Left lung (tissue), 10 donors: ENCODE measurements around the gene ANKRD13B. TPM values are rescaled to one million over a fixed set of nuclear protein-coding genes. Genes with fewer than 3 reads are reported as not detected.

Experiments used
- ATAC-seq: fragments of 200-7000 bp; cut with Tn5 transposase; one replicate; pipeline ENCODE4 v1.9.1; 2020; ENCODE audit warnings: moderate library complexity
- DNase-seq, 4 donors: peaks; one replicate each; pipeline ENCODE4 v3.0.0-alpha.2; 2013 to 2020
- H3K27ac ChIP-seq, 2 donors: fragments of 200-600 bp; sonication (generic) in 1 of 2; one replicate each; pipeline versions ENCODE4 v1.5.0 to v1.8.0; 2020 to 2021
- H3K27me3 ChIP-seq, 2 donors: fragments of 200-600 bp; sonication (generic) in 1 of 2; one replicate each; pipeline versions ENCODE4 v1.5.0 to v1.8.0; 2020 to 2021
- H3K36me3 ChIP-seq, 2 donors: fragments of 200-600 bp; sonication (generic) in 1 of 2; one replicate each; pipeline versions ENCODE4 v1.5.0 to v1.8.0; 2020 to 2021
- H3K4me1 ChIP-seq, 2 donors: fragments of 200-600 bp; one replicate each; pipeline ENCODE4 v1.8.0; 2021
- H3K4me3 ChIP-seq, 2 donors: fragments of 200-600 bp; sonication (generic) in 1 of 2; one replicate each; pipeline versions ENCODE4 v1.5.0 to v1.8.0; 2020 to 2021; ENCODE audit warnings: mild to moderate bottlenecking in 1 of 2
- H3K9me3 ChIP-seq, 2 donors: fragments of 200-600 bp; sonication (generic) in 1 of 2; one replicate each; pipeline versions ENCODE4 v1.5.0 to v1.8.0; 2020 to 2021
- CTCF ChIP-seq, 2 donors: fragments of 200-600 bp; sonication (generic) in 1 of 2; IDR thresholded peaks; one replicate each; pipeline versions ENCODE4 v1.5.0 to v1.8.0; 2021; ENCODE audit warnings: antibody characterized with exemption in 2 of 2
- intact Hi-C, 2 donors: fragments of 100-400 bp; cut with DNase I; formaldehyde crosslinking; loops; one replicate each; pipeline versions ENCODE4 v1.11.2 to v1.14.2; 2022
- polyA plus RNA-seq, 6 donors: library from polyadenylated mRNA; unstranded; fragments of 120-200 nt; gene quantifications; one replicate each; pipeline ENCODE4 v1.2.1, GENCODE V29; 2013; ENCODE audit not compliant: insufficient read length in 6 of 6
- total RNA-seq, 2 donors: library from RNA; stranded (reverse); fragmentation: NEBNext Ultra II Directional; extraction: Animal tissue kit (Norgen Biotek cat#: 25700); gene quantifications; one replicate each; pipeline ENCODE4 v1.2.1, GENCODE V29; 2021
- donor health status: DM: no; HTN: yes; CAD: no.
- donor health status: DM: no; HTN: no; CAD: no.

Gene ANKRD13B
- total and polyA plus RNA-seq, 8 donors: 7.7 to 14.3 (median 9.5) TPM

GRCh38 chr17:29595943-29596774 is 3.2 kb downstream of the ANKRD13B start:
- H3K9me3 ChIP-seq: no peaks in the 10 kb centered on the region
- H3K4me3 ChIP-seq: no peak overlapping the region
- ATAC-seq (no peak), DNase-seq (no peak)
- peaks cover 14 to 29% of the 10 kb centered on the region in 2 donors for H3K4me1 ChIP-seq
- H3K27ac ChIP-seq: no peak overlapping the region
- peaks cover 0 to 36% of the 10 kb centered on the region in 2 donors for H3K27me3 ChIP-seq
- H3K36me3 ChIP-seq: no peaks in the 10 kb centered on the region
- no peak for TF ChIP-seq CTCF (IDR thresholded peaks at IDR 0.05)
- intact Hi-C loops: no loop called here

- Histone ChIP-seq H3K36me3 (no peaks in the 10 kb centered on the region), H3K4me3 (no peak overlapping the region), H3K4me1 (peaks cover 10 to 22% of the 10 kb centered on the region in 2 donors), H3K27me3 (peaks cover 0 to 29% of the 10 kb centered on the region in 2 donors), H3K27ac (no peak overlapping the region), H3K9me3 (no peaks in the 10 kb centered on the region)
- TF ChIP-seq CTCF (IDR thresholded peaks at IDR 0.05): no peak
- intact Hi-C loops: no loop called here
- DNase-seq (no peak), ATAC-seq (no peak)
Observed at GRCh38 chr17:29596811-29597210, 3.9 kb downstream of the ANKRD13B start.

GRCh38 chr17:29597361-29598172 is 4.6 kb downstream of the ANKRD13B start:
- intact Hi-C loops: no loop called here
- ATAC-seq: no peak
- Histone ChIP-seq H3K4me1 (peaks cover 3 to 15% of the 10 kb centered on the region in 2 donors), H3K36me3 (no peaks in the 10 kb centered on the region), H3K9me3 (no peaks in the 10 kb centered on the region), H3K27ac (no peak overlapping the region), H3K4me3 (no peak overlapping the region), H3K27me3 (peaks cover 0 to 22% of the 10 kb centered on the region in 2 donors)
- TF ChIP-seq CTCF (IDR thresholded peaks at IDR 0.05): no peak
- no peak for DNase-seq

- ATAC-seq: no peak
- intact Hi-C loops: no loop called here
- DNase-seq: peak in 1 of 4 donors; percentile 1
- Histone ChIP-seq H3K9me3 (no peaks in the 10 kb centered on the region), H3K36me3 (no peaks in the 10 kb centered on the region), H3K4me1 (no peaks in the 10 kb centered on the region), H3K27ac (no peak overlapping the region), H3K4me3 (no peak overlapping the region), H3K27me3 (no peaks in the 10 kb centered on the region)
- no peak for TF ChIP-seq CTCF (IDR thresholded peaks at IDR 0.05)
Observed at GRCh38 chr17:29603109-29603674, 10.3 kb downstream of the ANKRD13B start.
